OCI-LY1 (cell line): ENCODE measurements around the gene RETSAT.

Experiments
- CTCF ChIP-seq: fragments of 200-600 bp; sonication (generic), shearing (Covaris generic); IDR thresholded peaks from 2 replicates; pipeline ENCODE4 v1.5.1; 2017; ENCODE audit warnings: mild to moderate bottlenecking, antibody characterized with exemption, low read length, moderate library complexity, mixed read lengths
- EZH2 ChIP-seq: fragments of 200-600 bp; sonication (generic), shearing (Covaris generic); IDR thresholded peaks from 2 replicates; pipeline ENCODE4 v1.8.0; 2017; ENCODE audit warnings: borderline replicate concordance, mixed run types, mild to moderate bottlenecking, antibody characterized with exemption, low read length, moderate library complexity, mixed read lengths

DNA sequence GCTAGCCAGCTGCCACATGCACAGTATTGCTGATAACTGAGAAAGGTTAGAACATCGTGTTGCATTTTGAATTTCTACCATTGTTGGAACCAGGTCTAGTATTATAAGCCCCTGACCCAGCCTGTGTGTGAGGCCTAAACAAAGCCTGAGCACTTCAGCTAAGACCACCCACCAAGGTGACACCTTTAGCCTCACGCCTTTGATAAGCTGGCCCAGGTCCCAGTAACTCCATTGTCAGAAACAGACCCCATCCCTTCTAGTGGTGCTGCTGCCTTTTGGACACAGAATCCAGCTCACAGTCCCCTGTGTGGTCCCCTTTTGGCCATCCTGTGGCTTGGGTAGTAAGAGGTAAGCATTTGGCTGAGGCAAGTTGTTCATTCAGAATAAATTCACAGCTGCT lies 1.9 kb upstream of the RETSAT start:
- TF ChIP-seq EZH2 (no peak), CTCF (no peak)
